Thoracic aorta (tissue), 2 donors: Measurements from ENCODE around the gene ANTXR1. TPM values are rescaled to one million over a fixed set of nuclear protein-coding genes. Genes with fewer than 3 reads are reported as not detected.

Source experiments
- ATAC-seq: fragments of 150-250 bp; one replicate; pipeline ENCODE4 v1.8.0; 2017; ENCODE audit warnings: low read depth; ENCODE audit not compliant: insufficient number of reproducible peaks, low FRiP score
- DNase-seq: peaks from one replicate; pipeline ENCODE4 v3.0.0-alpha.2; 2020; ENCODE audit warnings: low spot score
- H3K27ac ChIP-seq, 2 donors: fragments of 200-600 bp; sonication (generic); 1 replicate in 1 of 2; 2 replicates in 1 of 2; pipeline ENCODE4 v1.5.1; 2016; ENCODE audit warnings: mild to moderate bottlenecking in 2 of 2, moderate library complexity in 2 of 2
- H3K27me3 ChIP-seq: fragments of 200-600 bp; sonication (generic); replicated peaks from 2 replicates; pipeline ENCODE4 v1.6.0; 2016; ENCODE audit warnings: mild to moderate bottlenecking; ENCODE audit not compliant: insufficient read depth
- H3K36me3 ChIP-seq: fragments of 200-600 bp; sonication (generic); one replicate; pipeline ENCODE4 v1.5.1; 2016
- H3K4me1 ChIP-seq, 2 donors: fragments of 200-600 bp; sonication (generic); 1 replicate in 1 of 2; 2 replicates in 1 of 2; pipeline versions ENCODE4 v1.5.1 to v1.6.0; 2016; ENCODE audit warnings: low read depth in 2 of 2, mild to moderate bottlenecking in 1 of 2; ENCODE audit not compliant: control insufficient read depth in 1 of 2
- H3K4me3 ChIP-seq: fragments of 200-600 bp; sonication (generic); 2 replicates; pipeline ENCODE4 v1.5.1; 2016; ENCODE audit warnings: mild to moderate bottlenecking
- H3K9me3 ChIP-seq: fragments of 200-600 bp; sonication (generic); 2 replicates; pipeline ENCODE4 v1.5.1; 2016
- CTCF ChIP-seq: fragments of 200-600 bp; sonication (generic); IDR thresholded peaks from one replicate; pipeline ENCODE4 v1.5.1; 2019; ENCODE audit warnings: antibody characterized with exemption
- total RNA-seq, 2 donors: library from RNA; depleted of rRNA; stranded (reverse); fragments of >200 nt; gene quantifications; one replicate each; pipeline versions ENCODE4 v1.1.0 to v1.2.3, GENCODE V29; 2016

Gene ANTXR1
- total RNA-seq, 2 donors from 2014 or later, result 253 to 313 TPM

DNA sequence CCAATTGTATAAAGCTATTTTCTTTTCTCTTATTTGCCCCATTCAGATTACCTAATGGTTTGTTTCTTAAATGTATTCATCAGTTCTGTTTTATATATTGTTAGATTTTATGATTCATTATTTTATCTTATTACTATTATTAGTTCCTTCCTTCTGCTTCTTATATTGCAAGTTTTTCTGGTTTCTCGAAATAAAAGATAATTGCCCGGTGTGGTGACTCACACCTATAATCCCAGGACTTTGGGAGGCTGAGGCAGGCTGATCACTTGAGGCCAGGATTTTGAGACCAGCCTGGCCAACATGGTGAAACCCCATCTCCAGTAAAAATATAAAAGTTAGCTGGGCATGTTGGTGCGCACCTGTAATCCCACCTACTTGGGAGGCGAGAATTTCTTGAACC, 37.8 kb downstream of the ANTXR1 start:
- no peak for ATAC-seq
- Histone ChIP-seq H3K36me3 (no peaks in the 10 kb centered on the region), H3K4me3 (no peak overlapping the region), H3K27me3 (no peaks in the 10 kb centered on the region), H3K4me1 (peaks cover 28 to 67% of the 10 kb centered on the region in 2 donors), H3K9me3 (no peaks in the 10 kb centered on the region), H3K27ac (no peak overlapping the region)
- TF ChIP-seq CTCF, result no peak
- no peak for DNase-seq

DNA sequence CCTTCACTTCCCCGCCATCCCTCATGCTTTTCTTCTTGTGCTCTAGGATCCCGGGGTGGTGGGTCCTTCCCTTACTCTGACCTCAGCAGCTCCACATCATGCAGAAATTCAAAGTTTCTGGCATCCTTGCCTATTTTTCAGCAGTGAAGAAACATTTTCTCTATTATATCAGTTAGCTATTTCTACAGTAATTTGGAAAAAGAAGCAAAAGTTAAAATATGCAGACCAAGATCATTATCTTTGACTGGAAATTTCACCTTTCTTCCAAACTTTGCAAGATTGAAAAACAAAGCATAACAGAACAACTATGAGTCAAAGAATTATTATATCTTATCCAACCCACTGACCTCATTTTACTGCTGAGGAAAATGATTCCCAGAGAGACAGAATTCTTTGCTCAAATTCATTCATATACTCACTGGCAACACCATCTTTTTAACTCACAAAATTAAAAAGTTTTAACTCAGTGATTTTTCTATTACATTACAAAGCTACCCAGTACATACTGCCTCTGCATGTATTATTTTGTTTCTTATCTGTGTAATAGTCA, 40.5 kb downstream of the ANTXR1 start:
- Histone ChIP-seq H3K4me1 (peaks cover 38 to 67% of the 10 kb centered on the region in 2 donors), H3K4me3 (no peak overlapping the region), H3K27me3 (no peaks in the 10 kb centered on the region), H3K27ac (peak overlapping the region; percentile 49 to 61), H3K36me3 (no peaks in the 10 kb centered on the region), H3K9me3 (no peaks in the 10 kb centered on the region)
- no peak for TF ChIP-seq CTCF
- ATAC-seq (no peak), DNase-seq (no peak)

DNA sequence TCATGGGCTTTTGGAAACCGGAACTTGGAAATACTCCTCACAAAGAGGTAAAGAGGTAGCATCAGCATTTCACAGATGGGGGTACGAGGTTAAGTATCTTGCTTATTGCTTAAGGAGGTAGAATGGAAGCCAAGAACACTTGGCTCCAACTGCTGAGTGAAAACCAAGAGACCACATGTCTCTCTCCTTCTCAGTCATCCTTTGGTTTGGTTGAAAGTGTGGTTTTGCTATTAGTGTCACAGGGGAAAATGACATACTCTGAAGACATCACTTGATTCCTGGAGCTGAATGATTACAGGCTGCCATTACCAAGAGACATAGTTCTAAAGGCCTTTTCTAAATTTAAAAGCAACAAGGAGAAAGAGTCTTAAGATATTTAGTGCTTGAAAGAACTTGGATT, 41.5 kb downstream of the ANTXR1 start:
- no peak overlapping the region for H3K4me3 ChIP-seq
- H3K4me1 ChIP-seq, result peaks cover 38 to 62% of the 10 kb centered on the region in 2 donors
- ATAC-seq (no peak), DNase-seq (no peak)
- H3K27me3 ChIP-seq, result no peaks in the 10 kb centered on the region
- H3K36me3 ChIP-seq, result no peaks in the 10 kb centered on the region
- no peak for TF ChIP-seq CTCF
- H3K9me3 ChIP-seq, result no peaks in the 10 kb centered on the region
- H3K27ac ChIP-seq, result peak overlapping the region; percentile 49 to 61

- ATAC-seq (no peak), DNase-seq (no peak)
- Histone ChIP-seq H3K9me3 (no peaks in the 10 kb centered on the region), H3K4me3 (no peak overlapping the region), H3K27me3 (no peaks in the 10 kb centered on the region), H3K36me3 (no peaks in the 10 kb centered on the region), H3K4me1 (peaks cover 36 to 70% of the 10 kb centered on the region in 2 donors), H3K27ac (peak overlapping the region in 1 of 2 donors; percentile 45)
- TF ChIP-seq CTCF, result no peak
Observed at GRCh38 chr2:69055688-69056470, 42.9 kb downstream of the ANTXR1 start.

GRCh38 chr2:69057660-69058059, 44.7 kb downstream of the ANTXR1 start:
- ATAC-seq (no peak), DNase-seq (no peak)
- Histone ChIP-seq H3K27ac (peak overlapping the region; percentile 66), H3K4me3 (peak overlapping the region; percentile 7), H3K9me3 (no peaks in the 10 kb centered on the region), H3K4me1 (peaks cover 45 to 87% of the 10 kb centered on the region in 2 donors), H3K27me3 (no peaks in the 10 kb centered on the region), H3K36me3 (no peaks in the 10 kb centered on the region)
- no peak for TF ChIP-seq CTCF
